GM19328 (cell line): ENCODE measurements around the gene APEH.

Experiments
- ATAC-seq: cut with Tn5 transposase; IDR thresholded peaks from one replicate; pipeline ENCODE4 v1.9.1; 2021; ENCODE audit warnings: mild to moderate bottlenecking, moderate library complexity; ENCODE audit not compliant: unreplicated experiment

The APEH gene

GRCh38 chr3:49723628-49724551 is 49.7 kb downstream of the APEH start, which contains the start of gene GMPPB:
GMPPB (minus strand) TSS chr3:49723951; CDS start chr3:49723726, 225 bp downstream.
- ATAC-seq = peak; percentile 72

DNA sequence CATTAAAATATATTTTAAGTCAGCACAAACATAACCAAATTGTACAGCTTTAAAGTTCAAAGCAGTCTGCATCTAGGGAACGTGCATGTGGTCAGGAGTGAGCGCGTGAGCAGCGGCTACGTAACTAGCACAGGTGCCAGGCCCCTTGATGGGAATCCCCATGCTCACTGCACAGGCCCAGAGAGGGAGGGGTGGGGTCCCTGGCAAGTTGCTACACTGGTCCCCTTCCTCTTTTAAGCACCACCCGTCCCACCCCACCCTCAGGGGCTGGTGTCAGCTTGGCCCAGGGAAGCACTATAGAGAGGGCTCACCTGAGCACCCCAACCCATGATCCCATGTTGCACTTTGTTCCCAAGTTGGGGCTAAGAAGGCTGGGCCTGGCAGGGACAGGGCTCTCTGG is 50.4 kb downstream of the APEH start:
- no peak for ATAC-seq

GRCh38 chr3:49725906-49726681 is 51.9 kb downstream of the APEH start:
- ATAC-seq = no peak

GRCh38 chr3:49727154-49727923 is 53.2 kb downstream of the APEH start:
- ATAC-seq = no peak

GRCh38 chr3:49727924-49728361 is 53.8 kb downstream of the APEH start:
- ATAC-seq = no peak

DNA sequence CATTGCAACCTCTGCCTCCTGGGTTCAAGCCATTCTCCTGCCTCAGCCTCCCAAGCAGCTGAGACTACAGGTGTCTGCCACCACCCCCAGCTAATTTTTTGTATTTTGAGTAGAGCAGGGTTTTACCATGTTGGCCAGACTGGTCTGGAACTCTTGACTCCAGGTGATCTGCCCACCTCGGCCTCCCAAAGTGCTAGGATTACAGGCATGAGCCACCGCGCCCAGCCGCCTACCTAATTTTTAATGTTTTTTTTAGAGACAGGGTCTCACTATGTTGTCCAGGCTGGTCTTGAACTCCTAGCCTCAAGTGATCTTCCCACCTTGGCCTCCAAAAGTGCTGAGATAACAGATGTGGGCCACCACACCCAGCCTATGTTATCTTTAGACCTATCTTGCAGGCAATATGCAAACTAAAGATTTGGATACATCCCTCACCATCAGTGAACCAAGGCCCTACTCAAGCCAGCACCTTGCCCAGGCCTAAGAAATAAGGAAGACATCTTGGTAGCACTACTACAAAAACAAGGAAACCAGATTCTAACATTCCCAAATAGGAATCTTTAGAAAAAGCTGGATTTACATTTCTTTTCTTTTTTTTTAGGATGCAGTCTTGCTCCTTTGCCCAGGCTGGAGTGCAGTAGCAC is 55.9 kb downstream of the APEH start:
- no peak for ATAC-seq

DNA sequence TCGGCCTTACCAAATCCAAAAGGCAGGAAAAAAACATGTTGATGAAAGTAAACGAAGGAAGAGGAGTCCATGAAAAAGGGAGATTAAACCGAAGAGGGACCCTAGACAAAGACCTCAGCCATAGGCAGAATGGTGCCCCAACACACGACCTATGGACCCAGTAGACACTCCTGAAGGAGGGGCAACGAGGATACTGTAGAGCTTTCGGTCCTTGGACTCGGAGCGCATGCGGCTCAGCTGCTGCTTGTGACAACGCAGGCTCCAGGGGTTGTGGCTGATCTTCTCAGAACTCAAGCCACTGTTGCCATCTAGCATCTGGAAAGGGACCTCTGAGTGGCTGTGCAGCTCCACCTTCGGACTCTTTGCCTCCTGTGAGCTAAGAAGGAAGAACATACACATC is 58.4 kb downstream of the APEH start:
- ATAC-seq = no peak

GRCh38 chr3:49733551-49733950 is 59.4 kb downstream of the APEH start:
- ATAC-seq = no peak
